NCI-H1092 treated with DMSO at 0.1 percent for 48 hours (cell line): ENCODE data around the gene PYGB.

Experiments
- DNase-seq: peaks from one replicate; lab custom pipeline; 2025; lab: John Stamatoyannopoulos, UW

PYGB gene

GRCh38 chr20:25216199-25216945 lies 31.5 kb upstream of the PYGB start:
- no peak for DNase-seq

- DNase-seq: no peak
Observed at GRCh38 chr20:25217161-25218108, 30.4 kb upstream of the PYGB start.

DNA sequence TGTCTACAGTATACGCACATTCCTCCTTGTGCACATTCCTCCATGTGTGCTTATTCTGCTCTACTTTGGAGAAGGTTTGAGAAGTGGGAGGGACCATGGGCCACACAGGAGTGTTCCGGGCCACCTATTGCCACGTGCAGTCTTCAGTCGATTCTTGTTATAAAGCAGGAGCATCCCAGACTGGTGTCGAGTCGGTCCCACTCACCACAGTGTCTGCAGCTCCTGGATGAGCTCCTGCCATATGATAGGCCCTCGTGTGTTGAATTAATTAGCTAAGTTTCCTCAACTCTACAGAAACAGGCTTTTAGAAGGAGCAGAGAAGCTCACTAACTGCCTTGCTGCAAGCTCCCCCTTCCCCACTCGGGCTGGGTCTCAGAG lies 29.8 kb upstream of the PYGB start:
- no peak for DNase-seq

- no peak for DNase-seq
Observed at GRCh38 chr20:25218492-25218891, 29.4 kb upstream of the PYGB start.

- DNase-seq: no peak
Observed at GRCh38 chr20:25219365-25219764, 28.5 kb upstream of the PYGB start.

DNA sequence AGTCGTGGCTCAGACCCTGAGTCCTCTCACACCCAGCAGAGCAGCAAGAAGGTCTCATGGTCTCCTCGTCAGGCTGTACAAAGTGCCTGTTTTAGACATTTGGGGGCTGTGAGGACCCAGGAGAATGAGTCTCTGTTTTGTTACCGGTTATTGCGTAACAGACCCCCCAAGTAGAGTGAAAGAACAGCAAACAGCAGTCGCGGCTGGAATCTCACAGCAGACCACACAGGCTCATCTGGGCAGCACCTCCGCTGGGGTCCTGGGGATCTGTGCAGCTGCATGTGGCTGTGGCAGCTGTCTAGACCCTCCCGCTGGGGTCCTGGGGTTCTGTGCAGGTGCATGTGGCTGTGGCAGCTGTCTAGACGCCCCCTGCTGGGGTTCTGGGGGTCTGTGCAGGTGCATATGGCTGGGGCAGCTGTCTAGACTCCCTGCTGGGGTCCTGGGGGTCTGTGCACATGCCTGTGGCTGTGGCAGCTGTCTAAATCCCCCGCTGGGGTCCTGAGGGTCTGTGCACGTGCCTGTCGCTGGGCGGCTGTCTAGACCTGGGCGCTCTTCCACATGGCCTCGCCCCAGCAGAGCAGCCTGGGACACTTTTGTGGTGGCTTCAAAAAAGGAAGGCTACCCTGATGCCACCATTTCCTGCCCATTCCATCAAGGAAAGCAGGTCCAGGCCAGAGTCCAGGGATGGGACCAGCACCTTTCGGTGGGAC lies 27.7 kb upstream of the PYGB start:
- DNase-seq: no peak

DNA sequence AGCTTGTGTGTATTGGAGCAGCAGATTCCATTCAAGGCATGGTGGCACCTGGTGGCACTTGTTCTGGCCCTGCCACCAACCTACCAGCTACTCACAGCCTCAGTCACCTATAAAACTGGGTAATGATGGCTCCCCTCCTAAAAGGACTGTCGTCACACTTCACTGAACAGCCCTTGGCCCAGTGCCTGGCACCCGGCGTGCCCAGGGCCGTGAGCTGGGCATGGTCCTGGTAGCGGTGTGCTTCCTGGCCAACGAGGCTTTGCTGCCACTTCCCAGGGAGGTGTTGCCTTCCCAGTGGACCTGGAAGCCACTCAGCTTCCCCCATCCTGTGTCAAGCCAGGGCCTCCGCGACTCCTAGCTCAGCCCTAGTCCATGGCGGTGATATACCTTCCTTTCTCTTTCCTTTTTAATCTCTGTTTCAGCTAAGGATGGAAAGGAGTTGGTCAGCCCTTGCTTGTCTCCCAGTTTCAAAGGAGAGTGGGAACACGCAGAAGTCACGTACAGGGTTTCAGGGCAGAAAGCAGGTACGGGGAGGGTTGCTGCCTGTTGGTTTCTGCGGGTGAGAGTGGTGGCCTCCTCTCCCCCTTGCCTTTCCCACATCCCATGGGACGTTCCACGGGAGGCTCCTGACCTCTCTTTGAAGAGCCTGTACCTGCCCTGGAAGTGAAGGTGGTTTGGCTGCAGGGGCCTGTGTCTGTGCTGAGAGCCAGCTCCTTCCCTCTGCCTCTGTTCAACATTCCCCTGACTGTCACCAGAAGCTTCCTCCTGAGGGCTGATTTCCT lies 26.9 kb upstream of the PYGB start:
- DNase-seq: peak; percentile 81

GRCh38 chr20:25221592-25222460 lies 26.1 kb upstream of the PYGB start:
- no peak for DNase-seq

DNA sequence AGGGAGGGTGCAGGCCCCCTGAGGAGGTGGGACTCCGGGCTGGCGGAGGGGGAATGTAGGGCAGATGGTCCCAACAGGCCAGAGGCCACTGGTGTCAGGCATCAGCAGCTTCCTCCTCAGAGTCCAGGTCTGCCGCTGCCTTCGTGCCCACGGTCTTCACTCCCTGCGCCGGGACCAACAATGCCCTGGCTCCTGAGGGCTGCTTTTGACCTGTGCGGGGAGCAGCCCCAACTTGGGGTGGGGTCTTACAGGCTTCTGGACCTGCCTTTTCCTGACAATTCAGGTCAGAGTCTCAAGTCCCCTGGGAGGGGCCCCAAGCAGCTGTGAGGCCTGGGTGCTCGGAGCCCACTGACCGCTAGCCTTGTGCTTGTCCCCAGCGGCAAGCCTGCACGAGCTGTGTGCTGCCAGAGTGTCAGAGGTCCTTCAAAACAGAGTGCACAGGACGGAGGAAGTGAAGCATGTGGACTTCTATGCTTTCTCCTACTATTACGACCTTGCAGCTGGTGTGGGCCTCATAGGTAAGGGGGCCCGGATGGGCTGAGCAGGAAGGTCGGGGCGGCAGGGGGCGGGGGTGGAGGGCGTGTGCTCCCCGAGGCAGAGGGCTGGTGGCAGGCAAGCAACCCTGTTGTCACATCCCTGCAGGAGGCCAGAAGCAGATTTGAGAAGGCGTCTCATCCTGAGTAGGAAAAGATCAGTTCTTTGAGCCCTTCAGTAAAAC lies 25.3 kb upstream of the PYGB start:
- DNase-seq: no peak

GRCh38 chr20:25223179-25223661 lies 24.7 kb upstream of the PYGB start:
- DNase-seq: no peak

GRCh38 chr20:25223765-25224720 lies 23.8 kb upstream of the PYGB start:
- DNase-seq: no peak

GRCh38 chr20:25224941-25225340 lies 22.9 kb upstream of the PYGB start:
- no peak for DNase-seq

- no peak for DNase-seq
Observed at GRCh38 chr20:25225642-25226432, 22.0 kb upstream of the PYGB start.

DNA sequence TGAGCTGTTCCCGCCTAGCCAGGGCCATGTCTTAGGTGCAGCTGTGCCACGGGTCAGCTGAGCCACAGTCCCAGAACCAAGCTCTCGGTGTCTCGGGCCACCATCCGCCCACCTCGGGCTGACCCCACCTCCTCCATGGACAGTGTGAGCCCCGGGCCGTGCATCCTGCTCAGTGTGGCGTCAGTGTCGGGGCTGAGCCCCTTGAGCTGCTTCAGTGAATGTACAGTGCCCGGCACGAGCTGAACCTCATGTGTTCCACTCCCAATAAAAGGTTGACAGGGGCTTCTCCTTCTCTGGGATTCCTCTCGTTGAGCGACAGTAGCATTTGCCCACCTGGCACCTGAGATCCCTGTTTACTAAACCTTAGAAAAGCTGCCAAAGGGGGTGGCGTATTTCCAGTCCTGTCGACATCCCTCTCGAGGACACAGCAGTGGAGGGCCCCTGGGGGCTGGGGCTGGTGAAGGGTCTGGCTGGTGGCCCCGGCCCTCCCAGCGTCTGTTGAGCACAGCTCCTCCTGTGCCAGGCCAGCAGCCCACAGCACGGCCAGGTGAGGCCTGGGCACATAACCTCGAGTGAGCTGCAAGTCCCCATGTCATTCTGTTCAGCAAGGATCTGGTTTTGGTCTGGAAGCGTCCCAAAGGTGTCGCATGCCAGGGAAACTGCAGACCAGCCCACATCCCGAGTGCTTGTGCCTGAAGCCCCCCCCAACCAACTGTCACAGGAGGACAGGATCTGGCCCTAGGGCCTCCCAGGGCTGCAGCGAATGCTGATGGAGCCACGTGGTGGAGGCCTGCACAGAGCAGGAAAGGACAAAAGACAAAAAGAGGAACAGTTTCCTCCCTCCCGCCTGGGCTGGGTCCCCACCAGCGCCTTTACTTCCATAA lies 21.2 kb upstream of the PYGB start:
- DNase-seq: no peak

DNA sequence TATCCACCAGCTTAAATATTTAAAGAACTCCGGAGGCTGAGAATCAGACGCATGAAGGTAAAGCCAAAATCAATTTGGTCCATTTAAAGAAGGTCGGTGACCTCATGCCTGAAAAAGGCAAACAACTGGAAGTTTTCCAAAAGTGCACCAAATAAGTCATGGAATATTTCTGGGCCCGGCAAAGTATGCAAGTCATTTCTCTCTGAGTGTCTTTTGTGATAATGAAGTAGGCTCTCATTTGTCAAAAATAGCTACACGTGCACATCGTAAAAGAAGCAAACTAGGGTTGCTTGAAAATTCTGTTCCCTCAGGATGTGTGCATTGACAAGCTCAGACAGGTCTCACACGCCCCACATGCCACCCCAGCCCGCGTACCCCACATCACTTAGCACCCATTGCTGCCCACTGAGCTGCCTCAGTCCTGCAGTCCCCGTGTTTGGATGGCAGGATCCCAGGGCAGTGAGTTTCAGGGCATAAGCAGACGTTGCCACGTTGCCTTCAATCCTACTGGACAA lies 20.5 kb upstream of the PYGB start:
- peak; percentile 33 for DNase-seq

DNA sequence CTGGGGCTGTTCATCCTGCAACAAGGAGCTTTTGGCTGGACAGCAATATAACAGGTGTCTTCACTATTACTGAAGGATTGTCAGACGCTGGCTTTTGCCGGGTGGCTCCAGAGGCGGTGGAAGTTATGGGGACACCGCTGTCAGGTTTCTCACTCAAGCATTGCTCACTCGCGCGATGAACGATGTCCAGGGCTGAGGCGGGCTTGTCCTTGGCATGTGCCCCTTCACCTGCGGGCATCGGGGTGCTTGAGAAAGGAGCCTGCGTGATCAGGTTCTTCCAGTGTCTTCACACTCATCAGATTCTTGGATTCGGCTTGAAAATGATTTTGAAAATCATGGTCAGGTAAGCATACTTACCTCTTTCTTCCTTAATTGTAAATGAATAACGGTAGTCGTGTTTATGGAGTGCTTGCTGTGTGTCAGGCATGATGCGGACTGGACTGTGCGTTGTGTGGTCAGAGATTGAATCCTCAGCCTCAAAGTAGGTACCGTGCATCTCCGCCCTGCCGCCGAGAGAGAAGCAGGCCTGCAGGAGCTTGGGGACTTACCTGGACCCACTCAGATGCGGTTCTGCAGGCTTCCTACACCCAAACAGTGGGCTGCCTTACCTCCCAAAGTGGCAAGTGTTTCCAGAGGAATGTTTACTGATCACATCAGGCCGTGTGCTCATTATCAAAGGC lies 18.3 kb upstream of the PYGB start:
- DNase-seq: no peak
